VCaP (cell line): ENCODE measurements around the gene BBS7.

ENCODE experiments used
- H3K27ac ChIP-seq: fragments of 450-650 bp; 2 replicates; pipeline ENCODE4 v1.5.1; 2017
- CTCF ChIP-seq: fragments of 450-650 bp; conservative IDR thresholded peaks from 2 replicates; pipeline ENCODE4 v1.5.1; 2017; ENCODE audit warnings: mild to moderate bottlenecking, moderate library complexity

The BBS7 gene

GRCh38 chr4:121824950-121825349 is 45.3 kb downstream of the BBS7 start:
- TF ChIP-seq CTCF = no peak
- no peak overlapping the region for H3K27ac ChIP-seq

- no peak for TF ChIP-seq CTCF
- H3K27ac ChIP-seq = peak overlapping the region; percentile 61
Measured at GRCh38 chr4:121824171-121824527, 46.1 kb downstream of the BBS7 start.

GRCh38 chr4:121823505-121824170 is 46.6 kb downstream of the BBS7 start, which contains the start of gene CCNA2:
TSS of gene CCNA2 (minus strand) at chr4:121823883. CDS start at chr4:121823628, 255 bp downstream.
- no peak for TF ChIP-seq CTCF
- peak within 1 kb of the TSS; percentile 61 for H3K27ac ChIP-seq

- TF ChIP-seq CTCF = peak; percentile 4; the same call in 1 of the 2 replicates
Measured at GRCh38 chr4:121822796-121823504, 47.3 kb downstream of the BBS7 start.

GRCh38 chr4:121822047-121822446 is 48.2 kb downstream of the BBS7 start:
- no peak for TF ChIP-seq CTCF
- no peak overlapping the region for H3K27ac ChIP-seq

More at GRCh38 chr4:121822796-121823504, 47.3 kb downstream of the BBS7 start:
- peak overlapping the region; percentile 61; the same call in 1 of the 2 replicates for H3K27ac ChIP-seq

GRCh38 chr4:121819216-121819965 is 50.9 kb downstream of the BBS7 start:
- no peak for TF ChIP-seq CTCF
- no peak overlapping the region for H3K27ac ChIP-seq

GRCh38 chr4:121818215-121818614 is 52.1 kb downstream of the BBS7 start:
- no peak overlapping the region for H3K27ac ChIP-seq
- no peak for TF ChIP-seq CTCF
